Middle frontal gyrus (tissue), 1 donor: ENCODE measurements around the gene RABEP2.
A peak's percentile ranks its signal among the peaks of the same experiment; 100 is the strongest.
"Not testable (repeated sequence)": the region's sequence is repeated elsewhere in the genome, so short reads cannot be mapped to it uniquely, and the experiment has no call there.

Source experiments
- DNase-seq: peaks from one replicate; pipeline ENCODE4 v3.0.0-alpha.2; 2015; ENCODE audit warnings: low spot score; ENCODE audit errors: extremely low spot score

Gene RABEP2

GRCh38 chr16:28879841-28880588, 45.0 kb downstream of the RABEP2 start:
- DNase-seq: peak; percentile 74

DNA sequence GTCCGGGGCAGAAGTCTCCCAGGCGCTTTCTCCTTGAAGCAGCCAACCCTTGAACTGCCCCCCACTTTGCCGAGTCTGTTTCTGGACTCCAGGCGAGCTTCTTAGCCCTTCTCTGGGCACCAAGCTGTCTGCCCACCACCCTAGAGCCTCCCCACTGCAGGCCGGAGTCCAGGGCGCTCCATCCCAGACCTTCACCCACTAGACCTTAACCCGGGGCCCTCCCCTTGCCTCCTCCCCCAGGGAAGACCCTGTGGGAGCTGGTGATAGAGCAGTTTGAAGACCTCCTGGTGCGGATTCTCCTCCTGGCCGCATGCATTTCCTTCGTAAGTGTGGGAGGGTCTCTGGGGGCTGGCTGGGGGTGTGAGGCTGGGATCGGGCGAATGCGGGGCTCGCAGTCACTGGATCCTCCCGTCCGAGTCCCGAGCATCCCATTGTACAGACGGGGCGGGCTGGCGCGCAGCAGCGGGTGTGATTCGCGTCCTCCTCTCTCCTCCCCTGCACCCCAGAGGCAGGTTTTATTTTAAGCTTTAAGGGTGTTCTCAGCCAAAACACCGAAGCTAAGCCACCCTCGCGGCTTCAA, 45.7 kb downstream of the RABEP2 start:
- DNase-seq: no peak

DNA sequence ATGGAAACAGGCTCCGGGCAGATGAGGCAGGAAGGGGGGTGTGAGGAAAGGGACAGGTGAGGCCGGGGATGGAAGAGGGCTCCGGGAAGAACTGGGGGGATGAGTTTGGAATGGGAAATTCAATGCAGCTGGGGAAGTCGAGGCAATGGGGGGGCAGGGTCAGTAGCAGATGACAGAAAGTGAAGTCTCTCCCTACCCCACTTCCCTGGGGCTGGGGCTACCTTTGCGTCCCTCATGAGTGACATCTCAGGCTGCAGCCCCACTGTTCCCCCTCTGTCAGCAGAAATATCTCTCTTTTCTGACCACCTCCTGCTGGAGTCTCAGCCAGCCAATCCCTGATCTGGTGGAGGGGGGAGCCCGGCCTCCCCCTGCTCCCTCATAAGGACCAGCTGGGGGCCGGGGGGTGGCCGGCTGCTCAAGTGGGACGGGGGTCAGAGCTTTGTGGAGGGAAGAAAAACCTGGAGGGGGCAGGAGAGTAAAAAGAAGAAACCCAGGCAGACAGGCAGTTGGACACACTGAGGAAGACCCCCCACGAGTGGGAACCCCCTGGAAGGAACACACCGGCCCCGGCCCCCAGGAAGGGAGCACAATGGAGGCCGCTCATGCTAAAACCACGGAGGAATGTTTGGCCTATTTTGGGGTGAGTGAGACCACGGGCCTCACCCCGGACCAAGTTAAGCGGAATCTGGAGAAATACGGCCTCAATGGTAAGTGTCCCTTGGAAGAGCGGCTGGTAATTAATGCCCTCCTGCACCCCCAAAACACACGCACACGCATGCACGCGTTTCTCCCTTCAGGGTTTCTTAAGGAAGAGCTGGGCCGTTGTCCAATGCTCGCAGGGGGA, 46.7 kb downstream of the RABEP2 start, which contains the start of gene ATP2A1:
Gene ATP2A1, plus strand, starts transcription at position 406 of the 844 bp plus-strand sequence. Its CDS starts 184 bp downstream, at position 590.
- DNase-seq: no peak

DNA sequence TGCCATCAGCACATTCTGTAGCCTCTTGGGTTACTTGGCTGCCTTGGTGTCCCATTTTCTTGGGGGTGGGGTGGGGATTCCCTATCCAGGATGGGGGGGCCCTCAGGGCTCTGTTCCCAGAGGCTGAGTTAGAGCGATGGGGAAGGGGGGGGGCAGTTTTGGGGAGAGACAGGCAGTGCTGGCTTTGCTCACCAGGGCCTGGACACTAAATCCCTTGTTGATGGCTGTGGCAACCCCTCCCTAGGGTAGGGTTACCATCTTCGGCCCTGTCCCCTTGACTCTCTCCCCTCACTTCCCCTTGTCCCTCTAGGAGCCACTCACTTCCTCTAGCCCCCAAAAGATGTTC, 47.4 kb downstream of the RABEP2 start:
- no peak for DNase-seq

DNA sequence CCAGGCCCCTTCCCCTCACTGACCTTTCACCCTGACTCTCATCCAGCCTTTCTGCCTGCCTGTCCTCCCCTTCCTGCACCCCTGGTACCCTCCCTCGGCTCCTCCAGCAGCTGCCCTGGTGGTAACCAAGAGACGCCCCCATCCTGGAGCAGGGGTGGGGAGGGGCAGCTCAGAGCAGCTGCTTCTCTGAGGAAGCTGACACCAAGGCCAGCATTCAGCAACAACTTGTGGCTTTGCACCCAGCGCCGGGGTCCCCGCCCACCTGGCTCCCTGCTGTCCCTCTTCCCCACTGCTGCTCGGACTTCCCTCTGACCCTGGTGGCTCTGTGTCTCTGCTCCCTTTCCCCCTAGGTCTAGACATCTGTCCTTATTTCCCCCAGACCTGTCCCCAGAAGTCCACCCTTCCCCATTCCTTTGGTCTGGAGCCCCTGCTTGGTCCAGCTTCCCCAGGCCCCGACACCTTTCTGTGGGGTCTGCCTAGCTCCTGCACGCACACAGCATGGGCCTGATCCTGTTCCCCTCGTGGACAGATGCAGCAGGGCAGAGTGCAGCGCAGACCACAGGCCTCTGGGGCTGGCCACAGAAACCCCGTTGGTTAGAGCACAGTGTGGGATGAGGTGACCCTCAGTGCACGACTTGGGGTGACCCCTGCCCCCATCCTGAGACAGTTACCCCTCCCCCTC, 47.9 kb downstream of the RABEP2 start:
- no peak for DNase-seq

DNA sequence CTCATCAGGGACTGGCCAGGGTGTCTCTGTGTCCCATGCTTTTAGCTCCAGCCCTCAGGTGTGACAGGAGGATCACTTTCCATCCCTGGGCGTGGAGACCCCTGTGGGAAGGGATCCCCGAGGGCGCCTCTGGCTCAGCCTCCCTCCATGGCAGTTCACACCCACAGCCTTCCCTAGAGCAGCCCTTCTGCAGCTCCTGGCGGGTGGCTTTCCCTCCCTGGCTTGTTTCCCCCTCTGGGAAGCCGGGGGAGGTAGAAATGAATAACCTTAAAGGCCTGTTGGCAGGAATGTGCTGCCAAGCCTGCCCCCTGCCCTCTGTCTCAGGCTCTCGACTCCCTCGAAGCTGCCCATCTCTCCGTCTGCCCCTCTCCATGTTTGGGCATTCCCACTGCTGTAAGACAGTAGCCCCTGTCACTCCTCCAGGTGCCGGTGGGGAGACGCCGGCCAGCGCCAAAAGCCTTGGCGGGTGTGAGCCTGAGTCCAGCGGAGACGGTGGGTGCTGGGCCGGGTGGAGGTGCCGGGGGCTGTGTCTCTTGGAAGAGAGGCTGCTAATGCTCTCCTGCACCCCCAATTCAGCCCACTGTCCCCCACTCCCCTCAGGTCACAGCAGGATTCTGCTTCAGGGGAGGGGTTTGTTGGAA, 48.9 kb downstream of the RABEP2 start:
- no peak for DNase-seq

- DNase-seq: no peak
Measured at GRCh38 chr16:28875134-28876018, 49.7 kb downstream of the RABEP2 start.

- no peak for DNase-seq
Measured at GRCh38 chr16:28874406-28874805, 50.6 kb downstream of the RABEP2 start.

DNA sequence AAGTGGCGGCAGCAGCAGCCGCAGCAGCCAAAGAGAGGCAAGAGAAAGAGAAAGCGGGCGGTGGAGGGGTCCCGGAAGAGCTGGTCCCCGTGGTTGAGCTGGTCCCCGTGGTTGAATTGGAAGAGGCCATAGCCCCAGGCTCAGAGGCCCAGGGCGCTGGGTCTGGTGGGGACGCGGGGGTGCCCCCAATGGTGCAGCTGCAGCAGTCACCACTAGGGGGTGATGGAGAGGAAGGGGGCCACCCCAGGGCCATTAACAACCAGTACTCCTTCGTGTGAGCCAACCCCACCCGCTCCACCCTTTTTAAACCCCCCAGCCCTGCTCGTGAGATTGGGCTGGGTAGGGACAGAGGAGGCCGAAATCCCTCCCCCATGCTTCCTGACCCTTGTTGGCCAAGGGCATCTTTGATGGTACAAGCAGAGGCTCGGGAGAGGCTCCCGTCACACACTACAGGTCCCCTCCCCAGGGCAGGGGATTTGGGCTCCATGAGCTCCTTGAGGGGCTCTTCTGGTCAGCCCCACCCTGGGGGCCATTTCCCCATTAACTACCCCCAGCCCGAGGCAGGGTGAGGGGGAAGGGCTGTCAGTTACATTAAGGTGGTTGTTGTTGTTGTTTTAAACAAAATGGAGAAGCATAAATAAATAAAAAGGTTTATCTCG, 51.4 kb downstream of the RABEP2 start:
- DNase-seq: no peak

GRCh38 chr16:28872952-28873351, 52.1 kb downstream of the RABEP2 start:
- DNase-seq: no peak

DNA sequence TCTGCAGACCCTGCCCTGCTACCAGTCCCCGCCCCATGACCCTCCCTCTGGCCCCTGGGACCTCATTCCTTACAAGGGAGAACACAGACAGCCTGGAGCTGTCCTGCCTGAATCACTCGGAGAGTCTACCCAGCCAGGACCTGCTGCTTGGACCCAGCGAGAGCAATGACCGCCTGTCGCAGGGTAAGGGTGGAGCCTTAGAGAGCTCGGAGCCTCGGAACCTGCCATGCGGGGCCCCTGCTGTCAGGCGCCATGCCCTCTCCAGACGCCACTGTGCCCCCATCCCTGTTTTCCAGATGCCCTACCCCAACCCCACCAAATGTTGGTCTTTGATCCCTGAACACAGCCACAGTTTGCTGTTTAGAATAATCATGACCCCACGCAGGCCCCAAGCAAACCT, 55.8 kb downstream of the RABEP2 start:
- DNase-seq: no peak

DNA sequence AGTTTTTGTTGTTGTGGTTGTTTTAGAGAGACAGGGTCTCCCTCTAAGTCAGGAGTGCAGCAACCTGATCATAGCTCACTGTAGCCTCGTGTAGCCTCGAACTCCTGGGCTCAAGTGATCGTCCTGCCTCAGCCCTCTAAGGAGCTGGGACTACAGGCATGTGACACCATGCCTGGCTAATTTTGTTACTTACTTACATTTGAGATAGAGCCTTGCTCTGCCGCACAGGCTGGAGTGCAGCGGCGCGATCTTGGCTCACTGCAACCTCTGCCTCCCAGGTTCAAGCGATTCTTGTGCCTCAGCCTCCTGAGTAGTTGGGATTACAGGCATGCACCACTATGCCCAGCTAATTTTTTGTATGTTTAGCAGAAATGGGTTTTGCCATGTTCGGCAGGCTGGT, 57.4 kb downstream of the RABEP2 start:
- not testable (repeated sequence) for DNase-seq

GRCh38 chr16:28867241-28867640, 57.8 kb downstream of the RABEP2 start:
- DNase-seq: no peak

DNA sequence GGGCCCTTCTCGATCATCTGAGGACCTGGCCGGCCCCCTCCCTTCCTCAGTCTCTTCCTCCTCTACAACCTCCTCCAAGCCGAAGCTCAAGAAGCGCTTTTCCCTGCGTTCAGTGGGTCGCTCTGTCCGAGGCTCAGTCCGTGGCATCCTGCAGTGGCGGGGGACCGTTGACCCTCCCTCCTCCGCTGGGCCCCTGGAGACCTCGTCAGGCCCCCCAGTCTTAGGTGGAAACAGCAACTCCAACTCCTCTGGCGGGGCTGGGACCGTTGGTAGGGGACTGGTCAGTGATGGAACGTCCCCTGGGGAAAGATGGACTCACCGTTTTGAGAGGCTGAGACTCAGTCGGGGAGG, 58.6 kb downstream of the RABEP2 start:
- no peak for DNase-seq

DNA sequence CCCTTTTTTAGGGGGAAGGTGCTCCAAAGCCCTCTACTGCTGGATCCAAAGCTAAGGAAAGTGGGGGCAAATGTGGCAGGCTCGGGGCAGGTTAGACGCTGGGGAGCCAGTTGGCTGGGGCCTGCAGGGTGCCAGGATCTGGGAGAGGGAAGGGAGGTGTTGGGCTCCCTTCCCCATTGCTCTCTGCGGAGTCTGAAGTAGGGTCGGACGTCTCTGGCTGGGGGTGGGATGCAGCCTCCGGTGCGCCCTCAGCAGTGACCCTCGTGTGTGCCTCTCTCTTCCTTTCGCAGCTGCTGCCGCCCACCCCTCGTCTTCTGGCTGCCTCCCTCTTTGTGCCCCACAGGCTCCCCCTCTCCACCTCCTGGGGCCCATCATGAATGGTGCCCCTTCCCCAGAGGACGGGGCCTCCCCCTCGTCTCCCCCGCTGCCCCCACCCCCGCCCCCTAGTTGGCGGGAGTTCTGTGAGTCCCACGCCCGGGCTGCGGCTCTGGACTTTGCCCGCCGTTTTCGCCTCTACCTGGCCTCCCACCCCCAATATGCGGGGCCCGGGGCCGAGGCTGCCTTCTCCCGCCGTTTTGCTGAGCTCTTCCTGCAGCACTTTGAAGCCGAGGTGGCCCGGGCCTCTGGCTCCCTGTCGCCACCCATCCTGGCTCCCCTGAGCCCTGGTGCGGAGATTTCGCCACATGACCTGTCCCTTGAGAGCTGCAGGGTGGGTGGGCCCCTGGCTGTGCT, 59.1 kb downstream of the RABEP2 start:
- DNase-seq: no peak

- DNase-seq: no peak
Measured at GRCh38 chr16:28865001-28865688, 59.9 kb downstream of the RABEP2 start.

GRCh38 chr16:28863929-28864793, 60.9 kb downstream of the RABEP2 start:
- DNase-seq: no peak

- no peak for DNase-seq
Measured at GRCh38 chr16:28859326-28859725, 65.7 kb downstream of the RABEP2 start.
